ENCODE measurements around the gene MEF2B. TPM values are rescaled to one million over a fixed set of nuclear protein-coding genes. Genes with fewer than 3 reads are reported as not detected.

MEF2B gene
- total and polyA plus RNA-seq, 10 of the 15 experiments (the other 5 are each of a cell fraction or from before 2014, with no cell fraction given) = 0.09 to 33.0 (median 8.9) TPM

DNA sequence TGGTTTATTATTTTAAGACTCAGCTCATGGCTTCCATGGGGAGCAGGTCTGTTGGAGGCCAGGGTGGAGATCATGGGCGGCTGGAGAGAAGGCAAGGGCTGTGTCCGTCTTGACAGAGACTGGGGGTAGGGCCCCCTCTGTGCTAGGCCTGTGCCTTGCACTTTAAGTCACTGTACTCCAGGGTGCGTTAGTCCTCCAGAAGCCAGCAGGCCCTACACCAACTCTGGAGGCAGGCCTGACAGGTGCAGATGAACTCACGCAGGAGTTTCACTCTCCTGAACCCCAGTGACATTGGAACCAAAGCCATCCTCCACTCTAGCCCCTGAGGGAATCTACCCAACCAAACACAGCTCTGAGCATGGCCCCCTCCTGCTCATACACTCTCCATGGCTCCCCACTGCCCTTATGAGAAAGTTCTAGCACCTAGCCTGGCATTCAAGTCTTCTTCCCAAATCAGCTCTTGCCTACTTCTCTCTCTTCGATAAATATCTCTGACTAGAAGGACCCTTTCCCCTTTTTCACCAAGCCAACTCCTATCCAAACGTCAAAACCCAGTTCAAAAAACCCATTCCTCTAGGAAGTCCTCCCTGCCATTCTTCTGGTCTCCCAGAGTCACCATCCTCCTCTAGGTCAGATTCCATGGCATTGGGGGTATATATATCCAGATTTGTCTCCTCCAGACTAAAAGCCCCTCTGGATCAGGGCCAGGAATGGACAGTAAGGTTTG lies 15.1 kb downstream of the MEF2B start:
- SMC1A ChIA-PET (ENCODE audit: uncharacterized antibody, unreplicated experiment) = interaction anchor here (0.6 to 7.4 kb wide), 6 partner anchors 8 to 87 kb away, joined by 3 to 83 read pairs (median 6); partner anchors contain the start of genes MEF2B and NR2C2AP
- H3K4me2 ChIP-seq (ENCODE audit: control insufficient read depth, insufficient read depth) = peak overlapping the region; percentile 53
- ATAC-seq (no peak), DNase-seq (ENCODE audit: low read depth, low spot score) (no peak), FAIRE-seq (no peak)
- H4K20me1 ChIP-seq (ENCODE audit: control insufficient read depth, insufficient read depth) = no peaks in the 10 kb centered on the region
- no peak overlapping the region for H3K9ac ChIP-seq (ENCODE audit: control insufficient read depth, insufficient read depth, low read length)
- H3K79me2 ChIP-seq (ENCODE audit: control insufficient read depth, insufficient read depth, low read length) = peaks cover 2% of the 10 kb centered on the region
- POLR2A ChIA-PET = interaction anchor here (0.9 to 7.7 kb wide), 4 partner anchors 11 to 92 kb away, joined by 3 to 74 read pairs (median 14); partner anchors contain the start of gene MEF2B
- in situ Hi-C loops (cut with MboI) = no loop called here
- H3K27ac ChIP-seq (ENCODE audit: control insufficient read depth, insufficient read depth) = peak overlapping the region; percentile 63
- H2AFZ ChIP-seq (ENCODE audit: control insufficient read depth, low read depth, low read length) = no peak overlapping the region
- intact Hi-C loops (cut with micrococcal nuclease; ENCODE audit: unreplicated experiment) = no loop called here
- WGBS (ENCODE audit: insufficient coverage, insufficient replicate concordance, low lambda C conversion rate, missing lambda C conversion rate) = 64% methylated on average over 6 of the region's 6 CpGs
- RAD21 ChIA-PET (ENCODE audit: unreplicated experiment) = interaction anchor here (0.6 to 17.5 kb wide), 4 partner anchors 9 to 474 kb away, joined by 3 to 394 read pairs (median 4); partner anchors contain the start of genes BORCS8, MEF2B and RFXANK
- H3K27me3 ChIP-seq (replicated peaks in 1 of 2; ENCODE audit: control insufficient read depth in 2 of 2, insufficient read depth in 2 of 2, low read length in 1 of 2) = no peaks in the 10 kb centered on the region
- peaks cover 0 to 3% of the 10 kb centered on the region in 2 experiments; a peak in 1 of 4 replicates for H3K36me3 ChIP-seq (ENCODE audit: control insufficient read depth in 2 of 2, insufficient read depth in 2 of 2, low read length in 1 of 2)
- BruUV-seq (replicated peaks) = TSS peak; percentile 54
- peaks cover 58% of the 10 kb centered on the region for H3K4me1 ChIP-seq (ENCODE audit: control insufficient read depth, insufficient read depth, low read length)
- CTCF ChIA-PET = interaction anchor here (0.9 to 11.3 kb wide), 4 partner anchors 8 to 188 kb away, joined by 3 to 135 read pairs (median 72); partner anchors contain the start of gene MEF2B
- H3K4me3 ChIP-seq = no peak overlapping the region
- H3K9me3 ChIP-seq (replicated peaks; ENCODE audit: control insufficient read depth, insufficient read depth, low read length) = no peaks in the 10 kb centered on the region; the same call in 2 of the 3 replicates
- no peak for TF ChIP-seq BCLAF1 (IDR thresholded peaks at IDR 0.05)
- no peak for TF ChIP-seq GABPA (IDR thresholded peaks at IDR 0.05; ENCODE audit: low read depth)
- no peak; the same call in 1 of the 2 replicates for TF ChIP-seq SMC3 (IDR thresholded peaks at IDR 0.05; ENCODE audit: borderline replicate concordance, low read length)
- TF ChIP-seq, protein P1, sequence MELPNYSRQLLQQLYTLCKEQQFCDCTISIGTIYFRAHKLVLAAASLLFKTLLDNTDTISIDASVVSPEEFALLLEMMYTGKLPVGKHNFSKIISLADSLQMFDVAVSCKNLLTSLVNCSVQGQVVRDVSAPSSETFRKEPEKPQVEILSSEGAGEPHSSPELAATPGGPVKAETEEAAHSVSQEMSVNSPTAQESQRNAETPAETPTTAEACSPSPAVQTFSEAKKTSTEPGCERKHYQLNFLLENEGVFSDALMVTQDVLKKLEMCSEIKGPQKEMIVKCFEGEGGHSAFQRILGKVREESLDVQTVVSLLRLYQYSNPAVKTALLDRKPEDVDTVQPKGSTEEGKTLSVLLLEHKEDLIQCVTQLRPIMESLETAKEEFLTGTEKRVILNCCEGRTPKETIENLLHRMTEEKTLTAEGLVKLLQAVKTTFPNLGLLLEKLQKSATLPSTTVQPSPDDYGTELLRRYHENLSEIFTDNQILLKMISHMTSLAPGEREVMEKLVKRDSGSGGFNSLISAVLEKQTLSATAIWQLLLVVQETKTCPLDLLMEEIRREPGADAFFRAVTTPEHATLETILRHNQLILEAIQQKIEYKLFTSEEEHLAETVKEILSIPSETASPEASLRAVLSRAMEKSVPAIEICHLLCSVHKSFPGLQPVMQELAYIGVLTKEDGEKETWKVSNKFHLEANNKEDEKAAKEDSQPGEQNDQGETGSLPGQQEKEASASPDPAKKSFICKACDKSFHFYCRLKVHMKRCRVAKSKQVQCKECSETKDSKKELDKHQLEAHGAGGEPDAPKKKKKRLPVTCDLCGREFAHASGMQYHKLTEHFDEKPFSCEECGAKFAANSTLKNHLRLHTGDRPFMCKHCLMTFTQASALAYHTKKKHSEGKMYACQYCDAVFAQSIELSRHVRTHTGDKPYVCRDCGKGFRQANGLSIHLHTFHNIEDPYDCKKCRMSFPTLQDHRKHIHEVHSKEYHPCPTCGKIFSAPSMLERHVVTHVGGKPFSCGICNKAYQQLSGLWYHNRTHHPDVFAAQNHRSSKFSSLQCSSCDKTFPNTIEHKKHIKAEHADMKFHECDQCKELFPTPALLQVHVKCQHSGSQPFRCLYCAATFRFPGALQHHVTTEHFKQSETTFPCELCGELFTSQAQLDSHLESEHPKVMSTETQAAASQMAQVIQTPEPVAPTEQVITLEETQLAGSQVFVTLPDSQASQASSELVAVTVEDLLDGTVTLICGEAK (IDR thresholded peaks at IDR 0.05; ENCODE audit: borderline replicate concordance) = no peak
- TF ChIP-seq, protein P2, sequence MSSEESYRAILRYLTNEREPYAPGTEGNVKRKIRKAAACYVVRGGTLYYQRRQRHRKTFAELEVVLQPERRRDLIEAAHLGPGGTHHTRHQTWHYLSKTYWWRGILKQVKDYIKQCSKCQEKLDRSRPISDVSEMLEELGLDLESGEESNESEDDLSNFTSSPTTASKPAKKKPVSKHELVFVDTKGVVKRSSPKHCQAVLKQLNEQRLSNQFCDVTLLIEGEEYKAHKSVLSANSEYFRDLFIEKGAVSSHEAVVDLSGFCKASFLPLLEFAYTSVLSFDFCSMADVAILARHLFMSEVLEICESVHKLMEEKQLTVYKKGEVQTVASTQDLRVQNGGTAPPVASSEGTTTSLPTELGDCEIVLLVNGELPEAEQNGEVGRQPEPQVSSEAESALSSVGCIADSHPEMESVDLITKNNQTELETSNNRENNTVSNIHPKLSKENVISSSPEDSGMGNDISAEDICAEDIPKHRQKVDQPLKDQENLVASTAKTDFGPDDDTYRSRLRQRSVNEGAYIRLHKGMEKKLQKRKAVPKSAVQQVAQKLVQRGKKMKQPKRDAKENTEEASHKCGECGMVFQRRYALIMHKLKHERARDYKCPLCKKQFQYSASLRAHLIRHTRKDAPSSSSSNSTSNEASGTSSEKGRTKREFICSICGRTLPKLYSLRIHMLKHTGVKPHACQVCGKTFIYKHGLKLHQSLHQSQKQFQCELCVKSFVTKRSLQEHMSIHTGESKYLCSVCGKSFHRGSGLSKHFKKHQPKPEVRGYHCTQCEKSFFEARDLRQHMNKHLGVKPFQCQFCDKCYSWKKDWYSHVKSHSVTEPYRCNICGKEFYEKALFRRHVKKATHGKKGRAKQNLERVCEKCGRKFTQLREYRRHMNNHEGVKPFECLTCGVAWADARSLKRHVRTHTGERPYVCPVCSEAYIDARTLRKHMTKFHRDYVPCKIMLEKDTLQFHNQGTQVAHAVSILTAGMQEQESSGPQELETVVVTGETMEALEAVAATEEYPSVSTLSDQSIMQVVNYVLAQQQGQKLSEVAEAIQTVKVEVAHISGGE (CRISPR knock-in tag; IDR thresholded peaks at IDR 0.05) = no peak
- TF ChIP-seq ZNF687 (IDR thresholded peaks at IDR 0.05) = no peak
